BJ (cell line): ENCODE results near the gene MDH1. TPM values are rescaled to one million over a fixed set of nuclear protein-coding genes. Genes with fewer than 3 reads are reported as not detected.

ENCODE experiments used
- CTCF ChIA-PET: fragments of 350-600 bp; formaldehyde crosslinking; extraction: SDS; loops from one replicate; lab custom pipeline; 2021; ENCODE audit warnings: antibody characterized with exemption, inconsistent platforms; lab: Yijun Ruan, JAX
- POLR2A ChIA-PET: fragments of 300-600 bp; sonication (Branson Sonifier 250); formaldehyde crosslinking; extraction: SDS; loops from one replicate; lab custom pipeline; 2021; ENCODE audit warnings: antibody characterized with exemption; lab: Charles Lee
- DNase-seq: peaks from one replicate; pipeline ENCODE4 v3.0.0-alpha.2; 2011; ENCODE audit warnings: low read depth
- H3K27me3 ChIP-seq: 2 replicates; pipeline ENCODE4 v1.6.0; 2011; ENCODE audit warnings: low read length; ENCODE audit not compliant: control insufficient read depth, insufficient read depth
- H3K36me3 ChIP-seq: 2 replicates; pipeline ENCODE4 v1.5.1; 2011; ENCODE audit warnings: low read length; ENCODE audit not compliant: control insufficient read depth, insufficient read depth
- H3K4me3 ChIP-seq: 2 replicates; pipeline ENCODE4 v1.5.1; 2011; ENCODE audit warnings: low read depth, mild to moderate bottlenecking, control low read depth, low read length
- polyA plus RNA-seq: library from polyadenylated mRNA; depleted of rRNA; stranded (reverse); fragments of >200 nt; gene quantifications from 2 replicates; pipeline ENCODE4 v1.2.3, GENCODE V29; 2011; rRNA removed
- TF ChIP-seq, protein P1 (sequence below): IDR thresholded peaks from 2 replicates; pipeline ENCODE4 v1.5.1; 2011; ENCODE audit warnings: low read depth, mild to moderate bottlenecking, control low read depth, inconsistent platforms, low read length, moderate library complexity; ENCODE audit not compliant: insufficient read depth

MDH1 gene
- polyA plus RNA-seq, 1 experiment = 166 TPM

DNA sequence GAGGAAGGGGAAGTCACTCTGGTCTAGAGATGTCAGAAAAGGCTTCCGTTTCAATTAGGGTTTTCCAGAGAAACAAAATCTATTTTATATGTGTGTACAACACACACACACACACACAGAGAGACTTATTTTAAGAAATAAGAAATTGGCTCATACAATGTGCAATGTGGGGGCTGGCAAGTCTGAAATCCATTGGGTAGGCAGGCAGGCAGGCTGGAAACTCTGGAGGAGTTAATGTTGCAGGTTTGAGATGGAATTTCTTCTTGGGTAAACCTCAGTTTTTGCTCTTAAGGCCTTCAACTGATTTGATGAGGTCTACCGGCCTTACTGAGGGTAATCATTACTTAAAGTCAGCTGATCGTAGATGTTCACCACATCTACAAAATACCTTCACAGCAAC is 62.6 kb downstream of the MDH1 start:
- no peak for DNase-seq
- TF ChIP-seq, protein P1, sequence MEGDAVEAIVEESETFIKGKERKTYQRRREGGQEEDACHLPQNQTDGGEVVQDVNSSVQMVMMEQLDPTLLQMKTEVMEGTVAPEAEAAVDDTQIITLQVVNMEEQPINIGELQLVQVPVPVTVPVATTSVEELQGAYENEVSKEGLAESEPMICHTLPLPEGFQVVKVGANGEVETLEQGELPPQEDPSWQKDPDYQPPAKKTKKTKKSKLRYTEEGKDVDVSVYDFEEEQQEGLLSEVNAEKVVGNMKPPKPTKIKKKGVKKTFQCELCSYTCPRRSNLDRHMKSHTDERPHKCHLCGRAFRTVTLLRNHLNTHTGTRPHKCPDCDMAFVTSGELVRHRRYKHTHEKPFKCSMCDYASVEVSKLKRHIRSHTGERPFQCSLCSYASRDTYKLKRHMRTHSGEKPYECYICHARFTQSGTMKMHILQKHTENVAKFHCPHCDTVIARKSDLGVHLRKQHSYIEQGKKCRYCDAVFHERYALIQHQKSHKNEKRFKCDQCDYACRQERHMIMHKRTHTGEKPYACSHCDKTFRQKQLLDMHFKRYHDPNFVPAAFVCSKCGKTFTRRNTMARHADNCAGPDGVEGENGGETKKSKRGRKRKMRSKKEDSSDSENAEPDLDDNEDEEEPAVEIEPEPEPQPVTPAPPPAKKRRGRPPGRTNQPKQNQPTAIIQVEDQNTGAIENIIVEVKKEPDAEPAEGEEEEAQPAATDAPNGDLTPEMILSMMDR = no peak
- Histone ChIP-seq H3K4me3 (no peak overlapping the region), H3K27me3 (no peaks in the 10 kb centered on the region), H3K36me3 (no peaks in the 10 kb centered on the region)
- CTCF ChIA-PET = interaction anchor here (1.0 kb wide), 1 partner anchor 12 kb away, joined by 3 read pairs; no protein-coding TSS in a partner anchor
- POLR2A ChIA-PET = no interaction called here

- no peaks in the 10 kb centered on the region for H3K36me3 ChIP-seq
- H3K27me3 ChIP-seq = no peaks in the 10 kb centered on the region
- TF ChIP-seq, protein P1 = no peak
- POLR2A ChIA-PET = no interaction called here
- CTCF ChIA-PET = interaction anchor here (1.0 kb wide), 1 partner anchor 12 kb away, joined by 3 read pairs; no protein-coding TSS in a partner anchor
- DNase-seq = no peak
- H3K4me3 ChIP-seq = no peak overlapping the region
These were observed 63.3 kb downstream of the MDH1 start for GRCh38 chr2:63651861-63652651.

- TF ChIP-seq, protein P1 = no peak
- no peak for DNase-seq
These were observed 63.9 kb downstream of the MDH1 start for GRCh38 chr2:63652652-63652985.

DNA sequence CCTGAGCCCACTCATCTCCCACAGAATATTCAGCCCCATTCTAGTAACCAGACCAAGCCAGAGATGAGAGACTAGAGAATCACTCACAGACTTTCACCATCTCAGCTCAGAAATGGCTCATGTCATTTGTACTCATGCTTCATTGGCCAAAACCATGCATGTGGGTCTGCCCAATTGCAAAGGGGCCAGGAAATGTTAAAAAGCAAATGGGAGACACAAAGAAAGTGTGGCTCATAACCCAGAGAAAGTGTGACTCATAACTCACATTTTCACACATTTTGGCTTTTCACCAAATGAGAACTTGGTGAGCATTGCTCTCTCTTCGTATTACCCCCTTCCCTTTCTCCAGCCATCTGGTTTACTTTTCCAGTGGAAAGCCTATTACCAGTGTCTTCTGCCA is 66.2 kb downstream of the MDH1 start:
- no peaks in the 10 kb centered on the region for H3K27me3 ChIP-seq
- no peak overlapping the region for H3K4me3 ChIP-seq
- TF ChIP-seq, protein P1 = no peak
- H3K36me3 ChIP-seq = no peaks in the 10 kb centered on the region
- no peak for DNase-seq
- POLR2A ChIA-PET = no interaction called here
- CTCF ChIA-PET = interaction anchor here (1.1 kb wide), 1 partner anchor 10 kb away, joined by 3 read pairs; no protein-coding TSS in a partner anchor

More at GRCh38 chr2:63652652-63652985, 63.9 kb downstream of the MDH1 start:
- no peaks in the 10 kb centered on the region for H3K27me3 ChIP-seq
- H3K4me3 ChIP-seq = no peak overlapping the region
- POLR2A ChIA-PET = no interaction called here
- H3K36me3 ChIP-seq = no peaks in the 10 kb centered on the region
- CTCF ChIA-PET = interaction anchor here (1.0 kb wide), 1 partner anchor 11 kb away, joined by 3 read pairs; no protein-coding TSS in a partner anchor

Other genes starting within 250 kb of the MDH1 start
- gene WDPCP, start 486 bp upstream of the MDH1 start, polyA plus RNA-seq = 4.2 and 4.4 TPM in 2 replicates